Gastrocnemius medialis (tissue), 4 donors: ENCODE measurements around the gene ST6GALNAC4.

Experiments used
- CTCF ChIP-seq, 5 experiments: fragments of 450-650 bp in 3 of 5; fragments of 200-600 bp in 2 of 5; sonication (generic) in 2 of 5; IDR thresholded peaks in 4 of 5; conservative IDR thresholded peaks in 1 of 5; 1 replicate in 4 of 5; 2 replicates in 1 of 5; pipeline ENCODE4 v1.5.1; 2016 to 2019; ENCODE audit warnings: antibody characterized with exemption in 5 of 5, mild to moderate bottlenecking in 3 of 5, moderate library complexity in 3 of 5
- POLR2A ChIP-seq, 2 donors: fragments of 450-650 bp; IDR thresholded peaks; one replicate each; pipeline ENCODE4 v1.6.1; 2017; ENCODE audit warnings: antibody characterized with exemption in 2 of 2, mild to moderate bottlenecking in 2 of 2, moderate library complexity in 2 of 2

- no peak for TF ChIP-seq POLR2A (IDR thresholded peaks at IDR 0.05)
- TF ChIP-seq CTCF (IDR thresholded peaks at IDR 0.05 in 4 of 5, conservative IDR thresholded peaks at IDR 0.05 in 1 of 5) = no peak
Measured at GRCh38 chr9:127959398-127959797, 42.6 kb upstream of the ST6GALNAC4 start.
